HS-5 (cell line): ENCODE measurements around the gene HMCN1.

Source experiments
- DNase-seq: peaks from one replicate; pipeline ENCODE4 v3.0.0-alpha.2; 2012; ENCODE audit warnings: low read depth

Gene HMCN1

DNA sequence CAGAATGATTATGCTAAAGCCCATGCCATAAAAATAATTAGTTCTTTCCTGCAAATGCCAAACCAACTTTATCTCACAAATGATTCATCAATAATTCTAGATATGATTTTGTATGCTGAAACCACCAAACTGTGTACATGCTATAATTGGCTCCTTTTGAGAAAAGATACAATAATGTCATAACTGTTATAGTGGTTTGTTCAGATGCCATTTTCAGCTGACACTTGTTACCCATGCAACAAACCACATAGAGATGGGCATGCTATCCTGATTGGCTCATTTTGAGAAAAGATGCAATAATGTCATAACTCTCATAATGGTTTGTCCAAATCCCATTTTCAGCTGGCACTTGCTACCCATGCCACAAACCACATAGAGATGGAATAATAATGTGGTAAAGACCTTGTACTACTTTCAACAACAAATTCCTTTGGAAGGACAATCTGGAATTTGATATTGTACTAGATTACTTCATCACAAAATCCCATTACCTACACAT is 357.1 kb downstream of the HMCN1 start:
- DNase-seq = no peak

DNA sequence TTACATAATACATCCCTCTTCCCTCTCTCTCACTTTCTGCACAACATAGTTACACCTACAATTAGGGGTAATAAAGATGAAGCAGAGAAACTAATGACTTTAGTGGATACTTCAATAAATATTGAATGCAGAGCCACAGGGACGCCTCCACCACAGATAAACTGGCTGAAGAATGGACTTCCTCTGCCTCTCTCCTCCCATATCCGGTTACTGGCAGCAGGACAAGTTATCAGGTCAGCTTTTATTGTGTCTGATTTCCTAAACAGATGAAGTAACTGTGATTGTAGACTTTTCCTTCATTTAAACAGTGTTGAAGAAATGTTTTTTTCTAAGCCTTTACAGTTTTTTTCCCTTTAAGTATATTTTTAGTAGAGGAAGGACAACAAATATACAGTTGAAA is 359.2 kb downstream of the HMCN1 start:
- no peak for DNase-seq

DNA sequence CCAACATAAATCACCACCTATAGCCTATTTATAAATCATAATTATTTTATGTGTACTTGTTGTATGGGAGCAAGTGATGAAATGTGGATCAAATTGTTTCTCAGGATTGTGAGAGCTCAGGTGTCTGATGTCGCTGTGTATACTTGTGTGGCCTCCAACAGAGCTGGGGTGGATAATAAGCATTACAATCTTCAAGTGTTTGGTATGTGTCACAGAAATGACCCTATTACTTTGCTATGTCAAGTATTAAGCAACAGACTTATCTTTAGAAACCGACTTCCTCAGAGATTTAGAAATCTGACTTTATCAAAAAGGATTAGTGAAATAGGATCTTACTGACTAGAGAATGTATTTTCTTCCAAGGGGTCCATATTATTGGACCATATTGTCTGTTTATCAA is 360.0 kb downstream of the HMCN1 start:
- DNase-seq = peak; percentile 41

GRCh38 chr1:186099336-186100104 is 365.3 kb downstream of the HMCN1 start:
- DNase-seq = no peak

DNA sequence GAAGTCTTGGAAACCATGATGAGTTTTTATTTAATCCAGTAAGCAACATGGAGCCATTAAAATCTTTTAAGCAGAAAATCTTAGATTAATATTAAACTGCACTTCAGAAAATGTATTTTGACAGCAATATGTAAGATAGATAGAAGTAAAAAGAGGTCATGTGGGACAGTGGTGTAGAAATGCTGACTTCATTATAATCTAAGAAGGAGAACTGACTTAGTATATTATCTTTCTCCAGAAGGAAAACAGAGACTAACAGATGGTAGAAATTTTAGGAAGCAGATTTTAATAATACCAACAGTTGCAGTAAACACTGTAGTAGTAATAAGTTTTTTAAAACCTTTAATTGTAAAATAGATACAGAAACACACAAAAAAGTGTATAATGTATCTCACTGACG is 367.9 kb downstream of the HMCN1 start:
- DNase-seq = no peak

- DNase-seq = peak; percentile 44
Observed at GRCh38 chr1:186102547-186103148, 368.5 kb downstream of the HMCN1 start.

GRCh38 chr1:186104459-186104858 is 370.3 kb downstream of the HMCN1 start:
- DNase-seq = no peak

DNA sequence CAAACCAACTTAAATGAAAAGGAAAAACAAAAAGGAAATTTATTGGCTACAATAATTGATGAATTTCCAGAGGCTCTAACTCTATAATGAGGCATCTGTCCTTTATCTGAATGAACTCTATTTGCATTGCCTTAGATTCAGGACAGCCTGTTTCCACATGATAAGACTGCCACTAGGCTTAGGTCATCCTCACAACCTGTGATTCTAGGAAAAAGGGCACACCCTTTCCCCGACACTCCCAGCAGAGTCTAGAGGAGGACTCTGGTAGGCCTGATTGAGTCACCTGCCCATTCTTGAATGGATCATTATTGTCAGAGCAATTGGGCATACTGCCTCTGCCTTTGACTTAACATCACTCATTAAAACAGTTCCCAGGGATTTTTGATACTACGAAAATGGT is 378.1 kb downstream of the HMCN1 start:
- no peak for DNase-seq

DNA sequence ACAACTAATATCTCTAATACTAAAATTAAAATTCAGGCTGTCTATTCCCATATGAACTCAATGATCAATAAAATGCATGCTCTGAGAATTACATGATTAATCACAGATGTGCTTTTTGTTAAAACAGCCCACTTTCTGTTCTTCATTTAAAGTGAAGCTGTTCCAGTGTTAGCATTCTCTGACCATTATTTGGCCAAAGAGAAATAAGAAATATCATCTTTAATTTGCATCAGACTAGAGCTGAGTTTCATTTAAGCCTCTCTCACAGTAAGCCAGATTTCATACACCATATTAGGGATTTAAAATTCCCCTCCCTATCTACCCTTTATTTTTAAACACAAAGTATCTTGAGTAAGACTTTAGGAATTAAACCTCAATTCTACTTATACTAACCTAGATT is 379.3 kb downstream of the HMCN1 start:
- no peak for DNase-seq

GRCh38 chr1:186118724-186119123 is 384.5 kb downstream of the HMCN1 start:
- DNase-seq = no peak

DNA sequence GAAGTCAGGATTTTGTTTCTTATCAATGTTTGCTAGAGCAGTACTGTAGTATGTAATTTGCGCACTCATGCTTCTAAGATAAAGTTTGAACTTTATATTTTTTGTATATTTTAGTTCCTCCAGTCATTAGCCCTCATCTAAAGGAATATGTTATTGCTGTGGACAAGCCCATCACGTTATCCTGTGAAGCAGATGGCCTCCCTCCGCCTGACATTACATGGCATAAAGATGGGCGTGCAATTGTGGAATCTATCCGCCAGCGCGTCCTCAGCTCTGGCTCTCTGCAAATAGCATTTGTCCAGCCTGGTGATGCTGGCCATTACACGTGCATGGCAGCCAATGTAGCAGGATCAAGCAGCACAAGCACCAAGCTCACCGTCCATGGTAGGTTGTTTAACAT is 388.6 kb downstream of the HMCN1 start:
- no peak for DNase-seq

GRCh38 chr1:186125035-186125434 is 390.8 kb downstream of the HMCN1 start:
- no peak for DNase-seq

DNA sequence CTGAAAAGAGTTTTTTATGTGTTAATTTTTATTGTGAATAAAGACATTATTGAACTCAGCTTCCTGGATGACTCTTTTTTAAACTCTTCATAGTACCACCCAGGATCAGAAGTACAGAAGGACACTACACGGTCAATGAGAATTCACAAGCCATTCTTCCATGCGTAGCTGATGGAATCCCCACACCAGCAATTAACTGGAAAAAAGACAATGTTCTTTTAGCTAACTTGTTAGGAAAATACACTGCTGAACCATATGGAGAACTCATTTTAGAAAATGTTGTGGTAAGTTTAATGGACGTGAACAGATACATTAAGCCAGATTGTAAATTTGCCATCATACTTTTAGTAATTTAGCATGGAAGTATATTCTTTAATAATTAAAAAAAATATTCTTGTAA is 391.3 kb downstream of the HMCN1 start:
- no peak for DNase-seq

DNA sequence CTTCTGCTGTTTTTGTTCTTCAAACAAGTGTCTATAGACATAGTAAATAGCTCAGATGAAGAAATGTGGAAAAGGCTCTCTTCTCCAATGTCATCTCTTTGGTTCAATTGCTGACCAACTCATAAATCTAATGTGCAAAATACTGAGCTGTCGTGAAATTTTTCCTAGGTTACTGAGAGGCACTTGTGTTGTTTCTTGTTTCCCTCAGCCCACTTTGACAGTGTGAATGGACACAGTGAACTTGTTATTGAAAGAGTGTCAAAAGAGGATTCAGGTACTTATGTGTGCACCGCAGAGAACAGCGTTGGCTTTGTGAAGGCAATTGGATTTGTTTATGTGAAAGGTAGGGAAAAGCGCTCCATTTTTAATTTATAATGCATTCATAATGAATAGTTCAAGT is 395.6 kb downstream of the HMCN1 start:
- no peak for DNase-seq

DNA sequence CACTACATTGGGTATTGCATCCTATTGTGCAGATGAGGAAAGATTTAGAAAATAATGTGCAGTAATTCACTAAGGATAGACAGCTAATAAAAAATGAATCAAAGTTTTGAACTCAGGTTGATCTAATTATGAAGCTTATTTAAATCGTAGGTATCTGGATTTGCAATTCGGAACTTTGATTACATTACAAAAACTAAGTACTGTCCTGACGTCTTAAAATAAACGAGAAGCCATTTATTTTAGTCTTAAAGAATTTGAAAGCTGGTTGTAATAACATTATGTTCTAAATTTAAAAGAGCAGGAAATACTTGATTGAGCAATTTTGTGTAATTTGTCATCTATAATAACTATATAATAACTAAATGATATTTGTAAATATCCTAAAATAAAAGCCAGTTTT is 404.9 kb downstream of the HMCN1 start:
- DNase-seq = no peak

- DNase-seq = no peak
Observed at GRCh38 chr1:186139701-186140100, 405.5 kb downstream of the HMCN1 start.

DNA sequence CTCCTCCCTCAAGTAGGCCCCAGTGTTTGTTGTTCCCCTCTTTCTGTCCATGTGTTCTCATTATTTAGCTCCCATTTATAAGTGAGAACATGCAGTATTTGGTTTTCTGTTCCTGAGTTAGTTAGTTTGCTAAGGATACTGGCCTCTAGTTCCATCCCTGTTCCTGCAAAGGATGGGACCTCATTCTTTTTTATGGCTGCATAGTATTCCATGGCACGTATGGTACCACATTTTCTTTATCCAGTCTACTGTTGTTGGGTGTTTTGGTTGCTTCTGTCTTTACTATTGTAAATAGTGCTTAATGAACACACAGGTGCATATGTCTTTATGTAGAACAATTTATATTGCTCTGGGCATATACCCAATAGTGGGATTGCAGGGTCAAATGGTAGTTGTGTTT is 408.0 kb downstream of the HMCN1 start:
- DNase-seq = no peak

- DNase-seq = no peak
Observed at GRCh38 chr1:186142916-186143315, 408.7 kb downstream of the HMCN1 start.

GRCh38 chr1:186143481-186143880 is 409.3 kb downstream of the HMCN1 start:
- no peak for DNase-seq

GRCh38 chr1:186144505-186144904 is 410.3 kb downstream of the HMCN1 start:
- no peak for DNase-seq

GRCh38 chr1:186146974-186147373 is 412.8 kb downstream of the HMCN1 start:
- DNase-seq = no peak

DNA sequence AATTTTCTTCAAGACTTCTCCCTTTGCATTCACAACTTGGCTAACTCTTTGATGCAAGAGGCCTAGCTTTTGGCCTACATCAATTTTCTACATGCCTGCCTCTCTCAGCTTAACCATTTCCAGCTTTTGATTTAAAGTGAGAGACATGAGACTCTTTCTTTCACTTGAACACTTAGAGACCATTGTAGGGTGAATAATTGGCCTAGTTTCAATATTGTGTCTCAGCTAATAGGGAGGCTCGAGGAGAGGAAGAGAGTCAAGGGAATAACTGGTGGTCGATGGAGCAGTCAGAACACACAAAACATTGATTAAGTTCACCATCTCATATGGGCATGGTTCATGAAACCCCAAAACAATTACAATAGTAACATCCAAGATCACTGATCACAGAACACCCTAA is 415.4 kb downstream of the HMCN1 start:
- DNase-seq = no peak

- DNase-seq = no peak
Observed at GRCh38 chr1:186152227-186152619, 418.0 kb downstream of the HMCN1 start.
